Activated naive CD4-positive, alpha-beta T cell treated with anti-CD3 and anti-CD28 coated beads, Interleukin-2, amount 50 U/mL, for 24 hours (primary cell): ENCODE results near the gene DTX1.

Experiments
- H3K27ac Mint-ChIP-seq: one replicate; pipeline ENCODE4 v1.8.0; 2021; ENCODE audit warnings: mild to moderate bottlenecking, mixed read lengths
- H3K27me3 Mint-ChIP-seq: one replicate; pipeline ENCODE4 v1.8.0; 2021; ENCODE audit warnings: mixed read lengths
- H3K36me3 Mint-ChIP-seq: one replicate; pipeline ENCODE4 v1.8.0; 2021; ENCODE audit warnings: mixed read lengths
- H3K4me1 Mint-ChIP-seq: one replicate; pipeline ENCODE4 v1.8.0; 2021; ENCODE audit warnings: mixed read lengths
- H3K4me3 Mint-ChIP-seq: one replicate; pipeline ENCODE4 v1.8.0; 2021; ENCODE audit warnings: mild to moderate bottlenecking, mixed read lengths
- H3K9me3 Mint-ChIP-seq: one replicate; pipeline ENCODE4 v1.8.0; 2021; ENCODE audit warnings: mixed read lengths

DTX1 gene

DNA sequence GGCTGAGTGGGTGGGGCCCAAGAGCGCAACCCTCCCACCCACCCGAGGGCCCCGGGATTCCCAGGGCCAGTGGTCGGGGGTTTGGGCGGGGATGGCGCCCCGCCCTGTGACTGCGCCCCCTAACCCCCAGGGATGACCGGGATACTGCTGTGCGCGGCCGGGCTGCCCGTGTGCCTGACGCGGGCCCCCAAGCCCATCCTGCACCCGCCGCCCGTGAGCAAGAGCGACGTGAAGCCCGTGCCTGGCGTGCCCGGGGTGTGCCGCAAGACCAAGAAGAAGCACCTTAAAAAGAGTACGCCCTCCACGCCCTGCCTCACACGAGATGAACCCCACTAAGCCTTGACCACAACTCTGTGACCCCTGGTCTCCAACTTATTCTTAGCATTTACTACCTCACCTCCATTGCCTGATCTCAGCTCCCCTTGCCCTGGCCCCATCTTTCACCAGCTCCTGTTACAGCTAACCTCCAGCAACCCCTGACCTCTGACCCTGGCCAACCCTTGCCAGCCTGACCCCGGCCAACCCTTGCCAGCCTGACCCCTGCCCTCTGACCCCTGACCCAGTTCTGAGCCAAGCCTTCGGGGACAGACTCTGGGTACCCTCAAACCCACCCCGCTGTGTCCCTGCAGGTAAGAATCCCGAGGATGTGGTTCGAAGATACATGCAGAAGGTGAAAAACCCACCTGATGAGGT, 37.0 kb downstream of the DTX1 start:
- Mint-ChIP-seq H3K4me3 (no peak overlapping the region), H3K27ac (peak overlapping the region; percentile 23), H3K9me3 (no peaks in the 10 kb centered on the region), H3K36me3 (peaks cover 3% of the 10 kb centered on the region), H3K4me1 (peaks cover 70% of the 10 kb centered on the region), H3K27me3 (no peaks in the 10 kb centered on the region)

- Mint-ChIP-seq H3K27me3 (no peaks in the 10 kb centered on the region), H3K36me3 (peaks cover 3% of the 10 kb centered on the region), H3K27ac (no peak overlapping the region), H3K9me3 (no peaks in the 10 kb centered on the region), H3K4me3 (no peak overlapping the region), H3K4me1 (peaks cover 66% of the 10 kb centered on the region)
Measured at GRCh38 chr12:113094738-113095137, 38.2 kb downstream of the DTX1 start.

- Mint-ChIP-seq H3K36me3 (peaks cover 3% of the 10 kb centered on the region), H3K4me1 (peaks cover 59% of the 10 kb centered on the region), H3K9me3 (no peaks in the 10 kb centered on the region), H3K27me3 (no peaks in the 10 kb centered on the region), H3K4me3 (no peak overlapping the region), H3K27ac (peak overlapping the region; percentile 83)
Measured at GRCh38 chr12:113095405-113095804, 38.9 kb downstream of the DTX1 start.

DNA sequence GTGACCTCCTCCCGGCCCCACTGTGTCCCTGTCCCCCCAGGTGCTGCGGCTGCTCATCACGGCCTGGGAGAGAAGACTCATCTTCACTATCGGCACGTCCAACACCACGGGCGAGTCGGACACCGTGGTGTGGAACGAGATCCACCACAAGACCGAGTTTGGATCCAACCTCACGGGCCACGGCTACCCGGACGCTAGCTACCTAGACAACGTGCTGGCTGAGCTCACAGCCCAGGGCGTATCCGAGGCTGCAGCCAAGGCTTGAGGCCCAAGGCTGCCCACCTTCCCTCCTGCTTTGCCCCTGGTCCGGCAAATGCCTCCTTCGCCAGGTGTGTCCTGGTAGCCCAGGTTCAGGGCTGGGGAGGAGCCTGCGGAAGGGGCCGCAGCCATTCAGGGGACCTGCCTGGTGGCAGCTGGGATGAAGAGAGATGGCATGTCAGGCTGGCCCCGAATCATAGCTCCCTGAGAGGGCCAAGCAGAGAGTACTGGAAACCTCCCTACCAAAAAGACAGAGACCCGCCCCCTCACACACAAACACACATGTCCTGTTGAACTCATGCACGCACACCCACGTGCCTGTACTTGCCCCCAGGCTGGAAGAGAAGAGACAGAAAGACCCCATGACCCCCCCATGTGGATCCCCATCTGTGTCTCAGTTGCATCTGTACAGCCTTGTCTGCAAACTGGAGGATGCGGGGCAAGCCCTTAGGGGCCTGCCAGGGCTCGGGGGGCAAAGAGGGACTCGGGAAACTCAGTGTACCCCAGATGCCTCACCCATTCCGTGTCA, 40.3 kb downstream of the DTX1 start:
- Mint-ChIP-seq H3K27ac (no peak overlapping the region), H3K27me3 (no peaks in the 10 kb centered on the region)

GRCh38 chr12:113097716-113098440, 41.3 kb downstream of the DTX1 start:
- Mint-ChIP-seq H3K4me3 (no peak overlapping the region), H3K36me3 (peaks cover 2% of the 10 kb centered on the region), H3K9me3 (no peaks in the 10 kb centered on the region), H3K4me1 (peaks cover 38% of the 10 kb centered on the region), H3K27me3 (no peaks in the 10 kb centered on the region), H3K27ac (peak overlapping the region; percentile 41)

More for the DNA sequence above, 40.3 kb downstream of the DTX1 start:
- Mint-ChIP-seq H3K9me3 (no peaks in the 10 kb centered on the region), H3K36me3 (peaks cover 2% of the 10 kb centered on the region), H3K4me1 (peaks cover 45% of the 10 kb centered on the region), H3K4me3 (no peak overlapping the region)

DNA sequence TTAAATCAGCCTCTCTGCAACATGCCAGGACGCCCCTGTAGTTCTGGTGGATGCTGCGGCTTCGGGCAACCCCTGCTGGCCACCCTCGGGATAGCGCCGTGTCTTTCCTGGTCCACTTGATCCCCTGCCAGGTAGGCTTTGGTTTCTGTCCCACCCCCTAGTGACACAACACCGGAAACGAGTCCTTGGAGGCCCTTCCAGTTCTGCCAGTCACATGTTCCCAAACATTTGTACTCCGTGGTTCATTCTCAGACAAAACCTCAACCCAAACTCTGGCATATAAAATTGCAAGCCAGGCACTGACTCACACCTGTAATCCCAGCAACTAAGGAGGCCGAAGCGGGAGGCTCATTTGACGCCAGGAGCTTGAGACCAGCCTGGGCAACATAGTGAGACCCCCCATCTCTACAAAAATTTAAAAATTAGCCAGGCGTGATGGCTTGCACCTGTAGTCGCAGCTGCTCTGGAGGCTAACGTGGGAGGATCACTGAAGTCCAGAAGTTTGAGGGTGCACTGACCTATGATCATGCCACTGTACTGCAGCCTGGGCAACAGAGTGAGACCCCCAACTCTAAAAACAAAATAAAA, 42.0 kb downstream of the DTX1 start:
- Mint-ChIP-seq H3K9me3 (no peaks in the 10 kb centered on the region), H3K36me3 (peaks cover 2% of the 10 kb centered on the region), H3K4me1 (peaks cover 37% of the 10 kb centered on the region), H3K4me3 (no peak overlapping the region), H3K27me3 (no peaks in the 10 kb centered on the region), H3K27ac (peak overlapping the region; percentile 80)

- H3K9me3 Mint-ChIP-seq: no peaks in the 10 kb centered on the region
Measured at GRCh38 chr12:113099364-113099763, 42.8 kb downstream of the DTX1 start.

GRCh38 chr12:113099764-113100163, 43.2 kb downstream of the DTX1 start:
- Mint-ChIP-seq H3K36me3 (no peaks in the 10 kb centered on the region), H3K4me1 (peaks cover 31% of the 10 kb centered on the region), H3K27me3 (no peaks in the 10 kb centered on the region), H3K9me3 (no peaks in the 10 kb centered on the region), H3K27ac (no peak overlapping the region), H3K4me3 (no peak overlapping the region)

More at GRCh38 chr12:113099364-113099763, 42.8 kb downstream of the DTX1 start:
- peaks cover 30% of the 10 kb centered on the region for H3K4me1 Mint-ChIP-seq
- no peak overlapping the region for H3K4me3 Mint-ChIP-seq
- H3K27ac Mint-ChIP-seq: peak overlapping the region; percentile 23
- H3K27me3 Mint-ChIP-seq: no peaks in the 10 kb centered on the region
- no peaks in the 10 kb centered on the region for H3K36me3 Mint-ChIP-seq

DNA sequence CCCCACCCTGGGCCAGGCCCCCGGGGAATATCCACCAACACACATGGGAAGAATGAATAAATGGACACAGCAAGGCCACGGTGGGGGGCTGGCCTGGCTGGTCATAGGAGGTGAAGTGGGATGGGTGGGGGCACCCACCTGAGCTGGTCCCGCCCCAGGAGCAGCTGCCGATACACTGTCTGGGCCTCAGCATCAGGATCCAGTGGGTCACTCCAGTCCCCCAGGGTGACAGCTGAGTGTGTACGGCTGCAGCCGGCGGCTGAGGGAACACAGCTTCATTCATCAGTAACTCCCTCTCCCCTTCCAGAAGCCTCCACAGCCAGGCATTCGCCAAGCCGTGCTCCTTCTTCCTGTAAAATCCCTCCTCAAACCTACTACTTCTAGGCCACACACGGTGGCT, 45.2 kb downstream of the DTX1 start:
- Mint-ChIP-seq H3K4me3 (no peak overlapping the region), H3K36me3 (no peaks in the 10 kb centered on the region), H3K27me3 (no peaks in the 10 kb centered on the region), H3K4me1 (peaks cover 30% of the 10 kb centered on the region), H3K9me3 (no peaks in the 10 kb centered on the region), H3K27ac (no peak overlapping the region)

GRCh38 chr12:113102811-113103210, 46.3 kb downstream of the DTX1 start:
- H3K4me1 Mint-ChIP-seq: peaks cover 24% of the 10 kb centered on the region
- H3K36me3 Mint-ChIP-seq: no peaks in the 10 kb centered on the region
- H3K27me3 Mint-ChIP-seq: no peaks in the 10 kb centered on the region
- H3K27ac Mint-ChIP-seq: no peak overlapping the region
- H3K9me3 Mint-ChIP-seq: no peaks in the 10 kb centered on the region
- H3K4me3 Mint-ChIP-seq: no peak overlapping the region

DNA sequence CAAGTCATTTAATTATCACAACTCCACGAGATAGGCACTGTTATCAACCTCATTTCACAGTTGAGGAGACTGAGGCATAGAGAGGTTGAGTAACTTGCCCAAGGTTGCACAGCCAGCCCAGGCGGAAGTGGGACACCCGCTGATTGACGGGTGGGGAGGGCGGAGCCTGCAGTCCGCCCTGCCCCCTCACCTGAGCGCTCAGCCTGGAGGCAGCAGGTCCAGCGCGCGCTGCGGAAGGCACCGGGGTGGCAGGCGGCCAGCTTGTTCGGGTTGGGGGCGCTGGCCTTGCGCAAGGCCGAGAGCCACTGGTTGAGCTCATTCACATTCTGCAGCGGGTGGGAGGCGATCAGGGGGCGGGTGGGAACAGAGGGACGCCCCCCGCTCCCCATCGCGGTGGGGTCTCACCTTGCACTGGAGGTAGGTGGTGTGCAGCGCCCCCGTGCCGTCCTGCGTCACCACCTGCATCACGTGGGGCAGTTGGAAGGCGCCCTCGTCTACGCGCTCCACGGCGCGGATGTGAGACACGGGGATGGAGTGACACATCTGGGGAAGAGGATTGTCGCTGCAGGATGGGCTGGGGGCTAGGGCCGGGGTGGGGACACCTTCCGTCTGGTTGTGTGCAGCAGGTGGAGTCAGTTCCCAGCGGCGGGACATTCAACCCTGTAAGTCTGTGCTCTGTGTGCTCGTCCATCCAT, 47.4 kb downstream of the DTX1 start:
- H3K4me3 Mint-ChIP-seq: peak overlapping the region; percentile 80
- no peaks in the 10 kb centered on the region for H3K27me3 Mint-ChIP-seq
- peak overlapping the region; percentile 46 for H3K27ac Mint-ChIP-seq
- no peaks in the 10 kb centered on the region for H3K9me3 Mint-ChIP-seq
- H3K4me1 Mint-ChIP-seq: peaks cover 13% of the 10 kb centered on the region
- no peaks in the 10 kb centered on the region for H3K36me3 Mint-ChIP-seq

DNA sequence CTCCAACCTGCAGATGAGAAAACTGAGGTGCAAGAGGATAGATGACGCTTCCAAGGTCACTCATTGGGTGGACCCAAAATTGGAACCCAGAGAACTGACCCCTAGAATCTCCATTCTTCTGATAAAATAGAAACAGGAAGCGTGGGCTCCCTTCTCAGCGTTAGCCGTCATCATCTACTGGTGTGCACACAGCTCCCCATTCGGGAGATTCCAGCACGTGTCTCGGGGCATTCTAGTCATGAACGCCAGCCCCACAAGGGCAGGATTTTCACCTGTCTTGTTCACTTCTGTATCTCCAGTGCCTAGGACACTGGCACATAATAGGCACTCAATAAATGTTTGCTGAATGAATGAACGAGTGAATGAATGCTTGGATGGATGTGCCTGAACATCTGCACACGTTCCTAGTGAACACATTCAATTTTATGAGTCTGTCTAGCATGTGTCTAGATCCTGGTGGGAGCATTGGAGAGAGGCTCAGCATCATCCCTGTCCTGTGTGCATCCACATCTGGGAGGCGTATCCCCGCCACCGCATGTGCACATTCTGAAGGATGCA, 48.5 kb downstream of the DTX1 start:
- no peaks in the 10 kb centered on the region for H3K36me3 Mint-ChIP-seq
- H3K4me1 Mint-ChIP-seq: peaks cover 13% of the 10 kb centered on the region
- H3K9me3 Mint-ChIP-seq: no peaks in the 10 kb centered on the region
- H3K4me3 Mint-ChIP-seq: peak overlapping the region; percentile 44
- no peaks in the 10 kb centered on the region for H3K27me3 Mint-ChIP-seq
- H3K27ac Mint-ChIP-seq: peak overlapping the region; percentile 46

GRCh38 chr12:113105606-113106271, 49.2 kb downstream of the DTX1 start:
- Mint-ChIP-seq H3K36me3 (no peaks in the 10 kb centered on the region), H3K4me3 (no peak overlapping the region), H3K4me1 (peaks cover 17% of the 10 kb centered on the region), H3K27ac (no peak overlapping the region), H3K9me3 (no peaks in the 10 kb centered on the region), H3K27me3 (no peaks in the 10 kb centered on the region)

GRCh38 chr12:113106361-113106760, 49.8 kb downstream of the DTX1 start:
- no peak overlapping the region for H3K4me3 Mint-ChIP-seq
- H3K27me3 Mint-ChIP-seq: no peaks in the 10 kb centered on the region
- H3K27ac Mint-ChIP-seq: no peak overlapping the region
- H3K36me3 Mint-ChIP-seq: no peaks in the 10 kb centered on the region
- H3K9me3 Mint-ChIP-seq: no peaks in the 10 kb centered on the region
- H3K4me1 Mint-ChIP-seq: peaks cover 21% of the 10 kb centered on the region
